OCI-LY3 (cell line): ENCODE measurements around the gene CEP104.

Experiments
- H2AFZ ChIP-seq: fragments of 200-600, 300-600 bp; shearing (Covaris generic); 2 replicates; pipeline ENCODE4 v1.6.0; 2014; ENCODE audit warnings: antibody characterized with exemption, low read depth, low read length
- H3K27ac ChIP-seq: fragments of 200-600, 300-600 bp; sonication (generic); 2 replicates; pipeline ENCODE4 v1.5.1; 2014; ENCODE audit warnings: mild to moderate bottlenecking, low read length, moderate library complexity, mixed read lengths
- H3K27me3 ChIP-seq: fragments of 200-600, 300-600 bp; sonication (generic); 2 replicates; pipeline ENCODE4 v1.6.1; 2014; ENCODE audit warnings: low read depth, low read length, mixed read lengths
- H3K36me3 ChIP-seq: fragments of 200-600, 300-600 bp; sonication (generic); replicated peaks from 2 replicates; pipeline ENCODE3; 2014; ENCODE audit warnings: low read depth, low read length, mixed read lengths
- H3K4me1 ChIP-seq: fragments of 300-600, 200-600 bp; sonication (generic); 2 replicates; pipeline ENCODE4 v1.6.1; 2014; ENCODE audit warnings: low read length, mixed read lengths
- H3K4me2 ChIP-seq: fragments of 200-600, 300-600 bp; sonication (generic); 2 replicates; pipeline ENCODE4 v1.6.1; 2014; ENCODE audit warnings: low read length, mixed read lengths
- H3K4me3 ChIP-seq: fragments of 300-600, 200-600 bp; sonication (generic); 2 replicates; pipeline ENCODE4 v1.5.1; 2014; ENCODE audit warnings: antibody characterized with exemption, mild to moderate bottlenecking, low read length, moderate library complexity
- H3K79me2 ChIP-seq: fragments of 300-600, 200-600 bp; shearing (Covaris generic); 2 replicates; pipeline ENCODE4 v1.6.1; 2014; ENCODE audit warnings: mild to moderate bottlenecking, low read length, mixed read lengths
- H3K9ac ChIP-seq: fragments of 300-600, 200-600 bp; shearing (Covaris generic); 2 replicates; pipeline ENCODE4 v1.6.0; 2014; ENCODE audit warnings: mild to moderate bottlenecking, low read length, moderate library complexity
- H3K9me3 ChIP-seq: fragments of 200-600, 300-600 bp; shearing (Covaris generic); 2 replicates; pipeline ENCODE4 v1.6.1; 2014; ENCODE audit warnings: low read length, mixed read lengths; ENCODE audit not compliant: insufficient read depth
- H4K20me1 ChIP-seq: fragments of 200-600, 300-600 bp; sonication (generic); 2 replicates; pipeline ENCODE4 v1.6.1; 2016; ENCODE audit warnings: low read length, mixed read lengths; ENCODE audit not compliant: insufficient read depth
- EZH2phosphoT487 ChIP-seq: fragments of 200-600 bp; shearing (Covaris generic); IDR thresholded peaks from 2 replicates; pipeline ENCODE4 v1.6.1; 2018; ENCODE audit warnings: antibody characterized with exemption, mixed run types, low read depth
- TF ChIP-seq, protein P1 (sequence below): fragments of 200-600, 300-600 bp; sonication (generic); IDR thresholded peaks from 2 replicates; pipeline ENCODE4 v1.5.1; 2014; ENCODE audit warnings: antibody characterized with exemption, low read length, low read depth

CEP104 gene

DNA sequence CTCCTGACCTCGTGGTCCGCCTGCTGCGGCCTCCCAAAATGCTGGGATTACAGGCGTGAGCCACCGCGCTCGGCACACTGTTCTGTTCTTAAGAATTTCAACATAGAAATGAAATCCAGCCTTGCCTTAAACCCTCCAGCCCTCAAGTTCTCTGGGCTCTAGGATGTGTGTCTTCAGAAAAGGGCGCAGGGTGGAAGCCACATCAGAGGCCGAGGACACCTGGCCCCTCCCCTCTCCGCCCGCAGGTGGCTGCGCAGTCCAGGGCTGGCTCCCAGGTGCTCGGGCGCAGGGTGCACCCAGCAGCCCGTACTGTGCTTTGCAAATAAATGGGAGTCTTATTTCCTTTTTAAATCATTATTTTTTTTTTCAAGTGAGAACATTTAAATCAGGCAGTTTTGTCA lies 45.1 kb upstream of the CEP104 start:
- Histone ChIP-seq H3K4me1 (peaks cover 9% of the 10 kb centered on the region), H3K4me2 (no peak overlapping the region), H3K4me3 (no peak overlapping the region), H2AFZ (no peak overlapping the region), H3K9me3 (no peaks in the 10 kb centered on the region), H3K36me3 (peaks cover 9% of the 10 kb centered on the region), H3K27me3 (no peaks in the 10 kb centered on the region), H3K9ac (no peak overlapping the region), H4K20me1 (peaks cover 5% of the 10 kb centered on the region; the same call in 1 of the 2 replicates), H3K79me2 (peaks cover 29% of the 10 kb centered on the region), H3K27ac (no peak overlapping the region)
- TF ChIP-seq EZH2phosphoT487, result no peak
- TF ChIP-seq, protein P1, sequence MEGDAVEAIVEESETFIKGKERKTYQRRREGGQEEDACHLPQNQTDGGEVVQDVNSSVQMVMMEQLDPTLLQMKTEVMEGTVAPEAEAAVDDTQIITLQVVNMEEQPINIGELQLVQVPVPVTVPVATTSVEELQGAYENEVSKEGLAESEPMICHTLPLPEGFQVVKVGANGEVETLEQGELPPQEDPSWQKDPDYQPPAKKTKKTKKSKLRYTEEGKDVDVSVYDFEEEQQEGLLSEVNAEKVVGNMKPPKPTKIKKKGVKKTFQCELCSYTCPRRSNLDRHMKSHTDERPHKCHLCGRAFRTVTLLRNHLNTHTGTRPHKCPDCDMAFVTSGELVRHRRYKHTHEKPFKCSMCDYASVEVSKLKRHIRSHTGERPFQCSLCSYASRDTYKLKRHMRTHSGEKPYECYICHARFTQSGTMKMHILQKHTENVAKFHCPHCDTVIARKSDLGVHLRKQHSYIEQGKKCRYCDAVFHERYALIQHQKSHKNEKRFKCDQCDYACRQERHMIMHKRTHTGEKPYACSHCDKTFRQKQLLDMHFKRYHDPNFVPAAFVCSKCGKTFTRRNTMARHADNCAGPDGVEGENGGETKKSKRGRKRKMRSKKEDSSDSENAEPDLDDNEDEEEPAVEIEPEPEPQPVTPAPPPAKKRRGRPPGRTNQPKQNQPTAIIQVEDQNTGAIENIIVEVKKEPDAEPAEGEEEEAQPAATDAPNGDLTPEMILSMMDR, result no peak

- H2AFZ ChIP-seq, result peak overlapping the region; percentile 73; the same call in 1 of the 2 replicates
- H3K79me2 ChIP-seq, result peaks cover 39% of the 10 kb centered on the region
- H3K27me3 ChIP-seq, result no peaks in the 10 kb centered on the region
- peaks cover 13% of the 10 kb centered on the region for H3K36me3 ChIP-seq
- H3K27ac ChIP-seq, result peak overlapping the region; percentile 92
- peak overlapping the region; percentile 76 for H3K4me2 ChIP-seq
- peak overlapping the region; percentile 98 for H3K9ac ChIP-seq
- H3K4me3 ChIP-seq, result peak overlapping the region; percentile 93
- peaks cover 6% of the 10 kb centered on the region; the same call in 1 of the 2 replicates for H4K20me1 ChIP-seq
- peaks cover 9% of the 10 kb centered on the region for H3K4me1 ChIP-seq
- no peaks in the 10 kb centered on the region for H3K9me3 ChIP-seq
- TF ChIP-seq, protein P1, result no peak
- no peak for TF ChIP-seq EZH2phosphoT487
These were observed 44.0 kb upstream of the CEP104 start for GRCh38 chr1:3900969-3901529.

DNA sequence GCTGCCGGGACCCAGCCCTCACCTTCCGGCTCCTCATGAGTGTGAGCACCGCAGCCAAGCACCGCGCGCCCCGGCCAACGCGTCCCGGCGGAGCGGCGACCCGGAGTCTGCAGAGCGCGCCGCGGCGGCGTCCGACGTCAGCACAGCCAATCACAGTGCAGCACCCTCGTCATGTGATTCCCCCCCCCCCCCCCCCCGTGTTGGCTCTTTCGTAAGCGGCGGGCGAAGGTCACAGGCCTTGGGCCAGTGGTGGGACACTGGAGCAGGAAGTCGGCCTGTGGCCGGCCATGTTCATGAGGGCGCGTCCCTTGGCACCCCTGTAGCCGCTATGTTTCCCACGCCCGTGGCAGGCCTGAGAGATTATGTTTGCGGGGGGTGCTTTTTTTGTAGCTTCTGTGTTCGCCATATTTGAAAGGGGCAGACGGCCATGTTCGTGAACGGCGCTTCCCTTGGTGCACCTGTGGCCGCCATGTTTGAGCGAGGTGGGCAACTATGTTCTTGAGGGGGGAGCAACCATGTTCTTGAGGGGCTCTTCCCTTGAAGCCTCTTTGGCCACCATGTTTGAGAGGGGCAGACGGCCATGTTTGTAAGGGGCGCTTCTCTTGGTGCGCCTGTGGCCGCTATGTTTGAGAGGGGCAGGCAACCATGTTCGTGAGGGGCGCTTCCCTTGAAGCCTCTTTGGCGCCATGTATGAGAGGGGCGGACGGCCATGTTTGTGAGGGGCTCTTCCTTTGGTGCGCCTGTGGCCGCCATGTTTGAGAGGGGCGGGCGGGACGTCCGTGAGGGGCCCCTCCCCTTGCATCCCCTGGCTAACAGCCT lies 43.3 kb upstream of the CEP104 start, which contains the start of gene C1orf174:
TSS of gene C1orf174 (minus strand) at position 123 of the 819 bp plus-strand sequence. CDS start at position 37, 86 bp downstream.
- H2AFZ ChIP-seq, result peak within 1 kb of the TSS; percentile 73
- H3K79me2 ChIP-seq, result peaks cover 46% of the 10 kb centered on the region
- TF ChIP-seq, protein P1, result no peak
- no peak for TF ChIP-seq EZH2phosphoT487

GRCh38 chr1:3899754-3900149 lies 42.7 kb upstream of the CEP104 start:
- Histone ChIP-seq H3K27me3 (no peaks in the 10 kb centered on the region), H3K4me2 (peak overlapping the region; percentile 98), H3K36me3 (peaks cover 23% of the 10 kb centered on the region), H3K9me3 (no peaks in the 10 kb centered on the region), H3K4me3 (peak overlapping the region; percentile 93), H3K9ac (peak overlapping the region; percentile 98), H2AFZ (peak overlapping the region; percentile 61), H3K27ac (peak overlapping the region; percentile 92), H4K20me1 (peaks cover 9% of the 10 kb centered on the region; the same call in 1 of the 2 replicates), H3K79me2 (peaks cover 52% of the 10 kb centered on the region), H3K4me1 (peaks cover 9% of the 10 kb centered on the region)
- TF ChIP-seq EZH2phosphoT487, result no peak
- TF ChIP-seq, protein P1, result 0 out of 2 replicates have a peak, but pooled peaks have one; percentile 17

More for the DNA sequence above, 43.3 kb upstream of the CEP104 start, which contains the start of gene C1orf174:
- no peaks in the 10 kb centered on the region for H3K27me3 ChIP-seq
- peak within 1 kb of the TSS; percentile 93 for H3K4me3 ChIP-seq
- no peaks in the 10 kb centered on the region for H3K9me3 ChIP-seq
- peak within 1 kb of the TSS; percentile 92 for H3K27ac ChIP-seq
- peaks cover 17% of the 10 kb centered on the region for H3K36me3 ChIP-seq
- H3K9ac ChIP-seq, result peak within 1 kb of the TSS; percentile 98
- peaks cover 9% of the 10 kb centered on the region; the same call in 1 of the 2 replicates for H4K20me1 ChIP-seq
- H3K4me2 ChIP-seq, result peak within 1 kb of the TSS; percentile 98
- H3K4me1 ChIP-seq, result peaks cover 9% of the 10 kb centered on the region
